H9 (cell line): ENCODE measurements around the gene GGT5. TPM values are rescaled to one million over a fixed set of nuclear protein-coding genes. Genes with fewer than 3 reads are reported as not detected.
"Not testable (repeated sequence)": the region's sequence is repeated elsewhere in the genome, so short reads cannot be mapped to it uniquely, and the experiment has no call there.

Experiments used
- DNase-seq: peaks from one replicate; pipeline ENCODE4 v3.0.0-alpha.2; 2017
- H2AFZ ChIP-seq: one replicate; pipeline ENCODE4 v1.6.1; 2013; ENCODE audit warnings: mild to moderate bottlenecking, low read length, control low read depth, moderate library complexity
- H2AK5ac ChIP-seq: 2 replicates; pipeline ENCODE4 v1.6.1; 2013; ENCODE audit warnings: low read length, control low read depth, mixed read lengths; ENCODE audit not compliant: insufficient read length
- H2BK120ac ChIP-seq: one replicate; pipeline ENCODE4 v1.6.1; 2013; ENCODE audit warnings: low read depth, mild to moderate bottlenecking, low read length, control low read depth, inconsistent platforms; ENCODE audit not compliant: poor library complexity, severe bottlenecking
- H2BK12ac ChIP-seq: 2 replicates; pipeline ENCODE4 v1.6.1; 2013; ENCODE audit warnings: low read length, control low read depth, mixed read lengths, low read depth; ENCODE audit not compliant: insufficient read length
- H2BK15ac ChIP-seq: 2 replicates; pipeline ENCODE4 v1.6.1; 2013; ENCODE audit warnings: low read depth, low read length, control low read depth
- H2BK20ac ChIP-seq: one replicate; pipeline ENCODE4 v1.6.1; 2013; ENCODE audit warnings: low read depth, mild to moderate bottlenecking, low read length, control low read depth, inconsistent platforms; ENCODE audit not compliant: poor library complexity, severe bottlenecking
- H2BK5ac ChIP-seq: 2 replicates; pipeline ENCODE4 v1.6.1; 2013; ENCODE audit warnings: low read length, control low read depth, mixed read lengths; ENCODE audit not compliant: insufficient read length
- H3K14ac ChIP-seq: 2 replicates; pipeline ENCODE4 v1.6.1; 2013; ENCODE audit warnings: low read length, control low read depth; ENCODE audit not compliant: insufficient read depth
- H3K18ac ChIP-seq: 2 replicates; pipeline ENCODE4 v1.6.1; 2013; ENCODE audit warnings: low read depth, mild to moderate bottlenecking, mixed read lengths, low read length, control low read depth; ENCODE audit not compliant: insufficient read length
- H3K23ac ChIP-seq: 2 replicates; pipeline ENCODE4 v1.6.1; 2013; ENCODE audit warnings: low read length, control low read depth, mixed read lengths, low read depth; ENCODE audit not compliant: insufficient read length
- H3K23me2 ChIP-seq: 2 replicates; pipeline ENCODE4 v1.6.1; 2013; ENCODE audit warnings: low read depth, mild to moderate bottlenecking, mixed read lengths, low read length, control low read depth; ENCODE audit not compliant: insufficient read length, poor library complexity, severe bottlenecking
- H3K27ac ChIP-seq: 2 replicates; pipeline ENCODE4 v1.5.1; 2013; ENCODE audit warnings: low read length, control low read depth, mixed read lengths, low read depth; ENCODE audit not compliant: insufficient read length
- H3K27me3 ChIP-seq: 2 replicates; pipeline ENCODE4 v1.6.1; 2013; ENCODE audit warnings: low read length, control low read depth, inconsistent platforms; ENCODE audit not compliant: insufficient read depth
- H3K4ac ChIP-seq: 2 replicates; pipeline ENCODE4 v1.6.1; 2013; ENCODE audit warnings: low read depth, mild to moderate bottlenecking, control low read depth, inconsistent platforms, low read length, moderate library complexity
- H3K4me1 ChIP-seq: 2 replicates; pipeline ENCODE4 v1.6.1; 2013; ENCODE audit warnings: low read length, control low read depth, inconsistent platforms; ENCODE audit not compliant: insufficient read depth
- H3K4me2 ChIP-seq: 2 replicates; pipeline ENCODE4 v1.6.1; 2013; ENCODE audit warnings: low read length, control low read depth, mixed read lengths; ENCODE audit not compliant: insufficient read length, insufficient read depth
- H3K56ac ChIP-seq: 2 replicates; pipeline ENCODE4 v1.6.1; 2013; ENCODE audit warnings: low read depth, mild to moderate bottlenecking, mixed read lengths, low read length, control low read depth; ENCODE audit not compliant: insufficient read length
- H3K79me1 ChIP-seq: 2 replicates; pipeline ENCODE4 v1.6.1; 2013; ENCODE audit warnings: low read depth, mild to moderate bottlenecking, moderate library complexity, low read length, control low read depth, inconsistent platforms; ENCODE audit not compliant: insufficient read depth, poor library complexity, severe bottlenecking
- H3K79me2 ChIP-seq: 2 replicates; pipeline ENCODE4 v1.6.1; 2013; ENCODE audit warnings: low read length, control low read depth, inconsistent platforms; ENCODE audit not compliant: insufficient read depth
- H3K9ac ChIP-seq: 2 replicates; pipeline ENCODE4 v1.6.1; 2013; ENCODE audit warnings: low read length, control low read depth, mixed read lengths; ENCODE audit not compliant: insufficient read length; ENCODE audit errors: extremely low read depth
- H3K9me3 ChIP-seq: one replicate; pipeline ENCODE4 v1.6.1; 2013; ENCODE audit warnings: low read depth, low read length, inconsistent platforms; ENCODE audit not compliant: control insufficient read depth
- H3T11ph ChIP-seq: one replicate; pipeline ENCODE4 v1.6.1; 2013; ENCODE audit warnings: mild to moderate bottlenecking, low read length, control low read depth, inconsistent platforms
- H4K20me1 ChIP-seq: one replicate; pipeline ENCODE4 v1.6.1; 2013; ENCODE audit not compliant: control insufficient read depth, insufficient read length, insufficient read depth
- H4K5ac ChIP-seq: 2 replicates; pipeline ENCODE4 v1.6.1; 2013; ENCODE audit warnings: low read depth, mild to moderate bottlenecking, mixed read lengths, low read length, control low read depth; ENCODE audit not compliant: insufficient read length
- H4K8ac ChIP-seq: replicated peaks from 2 replicates; pipeline ENCODE4 v1.6.1; 2013; ENCODE audit warnings: low read length, control low read depth, mixed read lengths, low read depth; ENCODE audit not compliant: insufficient read length
- H4K91ac ChIP-seq: 2 replicates; pipeline ENCODE4 v1.6.1; 2013; ENCODE audit warnings: low read depth, mild to moderate bottlenecking, moderate library complexity, mixed read lengths, low read length, control low read depth; ENCODE audit not compliant: insufficient read length
- H3K27ac Mint-ChIP-seq, 3 experiments: 2 replicates in 2 of 3; 3 replicates in 1 of 3; pipeline ENCODE4 v1.8.0; 2020 to 2021; ENCODE audit warnings: mixed read lengths in 3 of 3, mild to moderate bottlenecking in 1 of 3, moderate library complexity in 1 of 3
- H3K27me3 Mint-ChIP-seq: 2 replicates; pipeline ENCODE4 v1.8.0; 2021; ENCODE audit warnings: low read depth, mild to moderate bottlenecking, moderate library complexity, mixed read lengths
- H3K36me3 Mint-ChIP-seq, 3 experiments: 2 replicates in 2 of 3; 3 replicates in 1 of 3; pipeline ENCODE4 v1.8.0; 2020 to 2021; ENCODE audit warnings: low read depth in 3 of 3, mixed read lengths in 3 of 3; ENCODE audit not compliant: insufficient read depth in 1 of 3
- H3K4me1 Mint-ChIP-seq, 2 experiments: 2 replicates each; pipeline ENCODE4 v1.8.0; 2020; ENCODE audit warnings: mixed read lengths in 2 of 2
- H3K4me3 Mint-ChIP-seq, 2 experiments: 2 replicates in 1 of 2; 3 replicates in 1 of 2; pipeline ENCODE4 v1.8.0; 2020 to 2021; ENCODE audit warnings: mild to moderate bottlenecking in 2 of 2, mixed read lengths in 2 of 2, moderate library complexity in 1 of 2
- H3K9me3 Mint-ChIP-seq, 2 experiments: 2 replicates in 1 of 2; 3 replicates in 1 of 2; pipeline ENCODE4 v1.8.0; 2020; ENCODE audit warnings: mild to moderate bottlenecking in 2 of 2, mixed read lengths in 2 of 2, moderate library complexity in 1 of 2
- WGBS: extraction: QIAGEN DNeasy Blood & Tissue Kit; methylation state at CpG from one replicate; pipeline ENCODE4 v1.1.7; 2013; ENCODE audit warnings: missing lambda C conversion rate, low lambda C conversion rate, mixed read lengths; ENCODE audit not compliant: insufficient read length; ENCODE audit errors: extremely low coverage; 5-methylcytosine and 5-hydroxymethylcytosine counted together
- total RNA-seq: library from RNA; stranded (reverse); gene quantifications from 2 replicates; pipeline ENCODE4 v1.2.1, GENCODE V29; 2021

GGT5 gene
- total RNA-seq, 1 experiment from 2014 or later: 0.20 TPM

DNA sequence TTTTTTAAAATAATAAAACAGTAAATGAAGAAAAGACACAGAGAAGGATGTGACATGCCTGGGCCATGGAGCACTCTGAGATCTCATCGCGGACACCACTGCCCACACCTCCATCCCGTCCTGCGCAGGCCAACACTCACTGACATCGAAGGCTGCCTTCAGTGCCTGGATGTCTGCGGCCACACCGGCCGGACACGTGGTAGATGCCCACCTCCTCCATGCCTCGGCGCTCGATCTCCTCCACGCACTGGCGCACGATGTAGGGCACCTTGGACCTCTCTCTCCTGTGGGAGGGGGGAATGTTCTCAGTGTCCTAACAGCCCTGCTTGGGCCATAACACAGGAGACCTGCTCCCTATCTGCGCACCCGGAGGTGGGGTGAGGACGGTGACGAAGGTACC, 18.6 kb upstream of the GGT5 start:
- H3K9me3 ChIP-seq, H3K79me1 ChIP-seq, H3K27me3 ChIP-seq, H3K4me2 ChIP-seq, H2BK20ac ChIP-seq, H4K91ac ChIP-seq, H4K20me1 ChIP-seq, H3K27ac Mint-ChIP-seq, H2BK12ac ChIP-seq, H3K18ac ChIP-seq, DNase-seq, H3K56ac ChIP-seq, H3K27ac ChIP-seq, H4K5ac ChIP-seq, H2AFZ ChIP-seq, H3K4me1 Mint-ChIP-seq, H2AK5ac ChIP-seq, H3K14ac ChIP-seq, H3K27me3 Mint-ChIP-seq, H3K9me3 Mint-ChIP-seq, H3K4me3 Mint-ChIP-seq, H3T11ph ChIP-seq, H3K36me3 Mint-ChIP-seq, H3K4me1 ChIP-seq, H2BK15ac ChIP-seq, H3K23ac ChIP-seq, H2BK5ac ChIP-seq, H4K8ac ChIP-seq, H3K79me2 ChIP-seq, H2BK120ac ChIP-seq, H3K23me2 ChIP-seq, H3K9ac ChIP-seq, H3K4ac ChIP-seq: not testable (repeated sequence)
- no CpG with 5 or more reads among the region's 19 CpGs for WGBS

DNA sequence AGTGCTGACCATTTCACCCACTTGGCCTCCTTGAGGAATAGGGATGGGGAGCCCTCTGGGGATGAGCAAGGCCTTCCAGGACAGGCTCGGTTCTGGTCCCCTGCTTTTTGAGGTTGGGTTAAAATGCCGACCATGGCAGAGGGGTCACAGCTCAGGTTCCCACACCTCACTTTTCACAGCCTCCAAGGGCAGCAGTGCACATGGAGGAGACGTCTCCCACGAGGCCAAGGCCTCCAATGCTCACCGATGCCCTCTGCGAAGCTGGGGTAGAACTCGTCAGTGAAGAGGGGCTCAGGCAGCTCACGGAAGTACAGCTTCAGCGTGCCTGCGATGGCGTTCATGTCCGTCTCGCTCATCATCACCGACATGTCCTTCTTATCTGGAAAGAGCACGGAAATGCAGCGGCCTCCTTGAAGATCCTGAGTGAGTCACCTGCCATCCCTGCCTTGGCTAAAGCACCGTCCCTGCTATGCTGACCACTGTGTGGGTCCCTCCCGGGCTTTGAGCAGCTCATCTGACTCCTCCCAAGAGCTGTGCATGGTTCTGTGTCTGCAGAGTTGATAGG, 17.4 kb upstream of the GGT5 start:
- not testable (repeated sequence) for H3K9me3 ChIP-seq, H4K91ac ChIP-seq, H2AK5ac ChIP-seq, H3K23me2 ChIP-seq, H2BK15ac ChIP-seq, H4K5ac ChIP-seq, H3K27me3 Mint-ChIP-seq, H2BK5ac ChIP-seq, H3K36me3 Mint-ChIP-seq, H3K14ac ChIP-seq, H3K27ac ChIP-seq, H3T11ph ChIP-seq, H3K27me3 ChIP-seq, H3K9ac ChIP-seq, H3K27ac Mint-ChIP-seq, H4K20me1 ChIP-seq, H2BK20ac ChIP-seq, H3K79me1 ChIP-seq, H3K4ac ChIP-seq, H2BK12ac ChIP-seq, H3K4me1 ChIP-seq, H3K4me2 ChIP-seq, H3K18ac ChIP-seq, H2AFZ ChIP-seq, H3K4me3 Mint-ChIP-seq, H3K9me3 Mint-ChIP-seq, H4K8ac ChIP-seq, H3K23ac ChIP-seq, H2BK120ac ChIP-seq, H3K56ac ChIP-seq, H3K4me1 Mint-ChIP-seq, H3K79me2 ChIP-seq, DNase-seq
- WGBS: no CpG with 5 or more reads among the region's 18 CpGs
